Ishikawa (cell line): ENCODE results near the gene P4HA1.

Experiments used
- CEBPB ChIP-seq: IDR thresholded peaks from 2 replicates; pipeline ENCODE4 v1.6.1; 2012
- CREB1 ChIP-seq: IDR thresholded peaks from 2 replicates; pipeline ENCODE4 v1.6.1; 2012; ENCODE audit warnings: low read depth
- EGR1 ChIP-seq: IDR thresholded peaks from 2 replicates; pipeline ENCODE4 v1.6.1; 2012
- EP300 ChIP-seq: IDR thresholded peaks from 2 replicates; pipeline ENCODE4 v1.6.1; 2012; ENCODE audit warnings: borderline replicate concordance
- FOXM1 ChIP-seq: IDR thresholded peaks from 2 replicates; pipeline ENCODE4 v1.6.1; 2012; ENCODE audit warnings: low read depth, borderline replicate concordance
- NFIC ChIP-seq: IDR thresholded peaks from 2 replicates; pipeline ENCODE4 v1.6.1; 2012
- RAD21 ChIP-seq: IDR thresholded peaks from 2 replicates; pipeline ENCODE4 v1.6.1; 2012; ENCODE audit warnings: low read depth
- TAF1 ChIP-seq: IDR thresholded peaks from 2 replicates; pipeline ENCODE4 v1.6.1; 2012; ENCODE audit warnings: low read depth, mild to moderate bottlenecking
- TCF12 ChIP-seq: IDR thresholded peaks from 2 replicates; pipeline ENCODE4 v1.6.1; 2012; ENCODE audit warnings: low read depth
- TEAD4 ChIP-seq: IDR thresholded peaks from 2 replicates; pipeline ENCODE4 v1.6.1; 2012
- YY1 ChIP-seq: IDR thresholded peaks from 2 replicates; pipeline ENCODE4 v1.6.1; 2012; ENCODE audit warnings: low read depth
- ZBTB7A ChIP-seq: IDR thresholded peaks from 2 replicates; pipeline ENCODE4 v1.6.1; 2012; ENCODE audit warnings: low read depth
- TF ChIP-seq, protein P1 (sequence below): IDR thresholded peaks from 2 replicates; pipeline ENCODE4 v1.6.1; 2012
- TF ChIP-seq, protein P2 (sequence below): IDR thresholded peaks from 2 replicates; pipeline ENCODE4 v1.6.1; 2012
- TF ChIP-seq, protein P3 (sequence below): IDR thresholded peaks from 2 replicates; pipeline ENCODE4 v1.6.1; 2012; ENCODE audit warnings: low read depth, mild to moderate bottlenecking

Gene P4HA1

DNA sequence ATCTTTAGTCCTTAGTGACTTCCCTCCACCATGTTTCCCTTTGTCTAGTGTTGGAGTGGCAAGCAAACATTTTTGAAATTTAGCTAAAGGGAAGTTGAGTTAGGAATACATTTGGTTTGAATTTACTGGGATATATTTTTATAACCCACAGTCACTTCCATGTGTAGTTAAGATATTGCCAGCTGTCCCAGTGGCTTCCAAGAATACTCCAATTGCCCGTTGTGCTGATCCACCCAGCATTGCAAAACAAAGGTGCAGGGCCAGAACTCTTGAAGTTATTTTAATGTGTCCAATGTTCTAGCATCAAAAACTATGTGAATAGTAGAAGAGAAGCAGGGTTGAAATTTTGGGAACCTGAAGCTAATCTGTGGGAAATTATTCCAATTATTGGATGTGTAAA is 2.5 kb upstream of the P4HA1 start:
- TF ChIP-seq EP300 (no peak), ZBTB7A (no peak), TEAD4 (no peak), CREB1 (no peak), FOXM1 (no peak), CEBPB (no peak), TAF1 (no peak), EGR1 (no peak)
- TF ChIP-seq, protein P1, sequence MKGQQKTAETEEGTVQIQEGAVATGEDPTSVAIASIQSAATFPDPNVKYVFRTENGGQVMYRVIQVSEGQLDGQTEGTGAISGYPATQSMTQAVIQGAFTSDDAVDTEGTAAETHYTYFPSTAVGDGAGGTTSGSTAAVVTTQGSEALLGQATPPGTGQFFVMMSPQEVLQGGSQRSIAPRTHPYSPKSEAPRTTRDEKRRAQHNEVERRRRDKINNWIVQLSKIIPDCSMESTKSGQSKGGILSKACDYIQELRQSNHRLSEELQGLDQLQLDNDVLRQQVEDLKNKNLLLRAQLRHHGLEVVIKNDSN, result no peak
- TF ChIP-seq, protein P2, sequence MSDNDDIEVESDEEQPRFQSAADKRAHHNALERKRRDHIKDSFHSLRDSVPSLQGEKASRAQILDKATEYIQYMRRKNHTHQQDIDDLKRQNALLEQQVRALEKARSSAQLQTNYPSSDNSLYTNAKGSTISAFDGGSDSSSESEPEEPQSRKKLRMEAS, result no peak

DNA sequence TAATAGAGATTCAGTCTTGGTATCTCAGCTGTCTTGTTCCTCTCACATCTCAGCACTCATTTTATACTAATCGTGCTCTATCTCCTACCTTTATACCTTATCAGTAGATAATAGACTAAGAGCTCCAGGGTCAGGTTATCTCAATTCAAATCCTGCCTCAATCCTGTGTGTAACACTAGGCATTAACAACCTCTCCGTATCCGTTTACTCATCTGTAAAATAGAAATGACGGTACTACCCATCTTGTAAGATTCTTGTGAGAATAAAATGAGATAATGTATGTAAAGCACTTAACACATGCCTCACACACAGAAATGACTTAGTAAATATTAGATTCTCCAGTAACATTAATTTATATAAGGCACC is 622 bp upstream of the P4HA1 start:
- TF ChIP-seq TAF1 (no peak), EP300 (no peak), TCF12 (no peak), ZBTB7A (no peak), CEBPB (no peak), FOXM1 (no peak), EGR1 (no peak), TEAD4 (no peak), CREB1 (no peak), RAD21 (no peak)
- TF ChIP-seq, protein P2, result no peak
- TF ChIP-seq, protein P1, result no peak

DNA sequence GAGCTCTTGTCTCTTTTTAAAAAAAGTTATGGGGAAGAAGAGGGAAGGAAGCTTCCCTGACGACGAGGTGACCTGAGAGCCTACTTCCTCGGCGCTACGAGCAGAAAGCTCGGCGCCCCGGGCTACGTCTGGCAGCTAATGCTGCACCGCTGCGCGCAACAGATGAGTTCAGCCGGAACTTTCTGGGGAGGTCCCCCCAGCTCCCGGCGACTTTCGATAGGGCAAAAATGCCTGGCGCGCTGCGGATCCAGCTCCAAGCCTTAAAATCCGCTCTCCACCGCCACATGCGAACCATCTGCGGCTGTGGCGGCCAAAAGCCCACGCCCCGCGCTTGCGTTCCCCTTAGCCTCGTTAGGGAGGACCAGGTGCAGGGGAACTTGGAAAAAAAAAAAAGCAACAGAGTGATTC is 621 bp downstream of the P4HA1 start:
- TF ChIP-seq RAD21, result no peak
- TF ChIP-seq EP300, result no peak
- no peak; the same call in 1 of the 2 replicates for TF ChIP-seq YY1
- TF ChIP-seq, protein P1, result no peak
- no peak for TF ChIP-seq CREB1
- TF ChIP-seq, protein P2, result no peak
- TF ChIP-seq ZBTB7A, result no peak; the same call in 1 of the 2 replicates
- TF ChIP-seq FOXM1, result no peak
- TF ChIP-seq TCF12, result no peak; the same call in 1 of the 2 replicates
- TF ChIP-seq NFIC, result no peak
- no peak; the same call in 1 of the 2 replicates for TF ChIP-seq TAF1
- TF ChIP-seq, protein P3, sequence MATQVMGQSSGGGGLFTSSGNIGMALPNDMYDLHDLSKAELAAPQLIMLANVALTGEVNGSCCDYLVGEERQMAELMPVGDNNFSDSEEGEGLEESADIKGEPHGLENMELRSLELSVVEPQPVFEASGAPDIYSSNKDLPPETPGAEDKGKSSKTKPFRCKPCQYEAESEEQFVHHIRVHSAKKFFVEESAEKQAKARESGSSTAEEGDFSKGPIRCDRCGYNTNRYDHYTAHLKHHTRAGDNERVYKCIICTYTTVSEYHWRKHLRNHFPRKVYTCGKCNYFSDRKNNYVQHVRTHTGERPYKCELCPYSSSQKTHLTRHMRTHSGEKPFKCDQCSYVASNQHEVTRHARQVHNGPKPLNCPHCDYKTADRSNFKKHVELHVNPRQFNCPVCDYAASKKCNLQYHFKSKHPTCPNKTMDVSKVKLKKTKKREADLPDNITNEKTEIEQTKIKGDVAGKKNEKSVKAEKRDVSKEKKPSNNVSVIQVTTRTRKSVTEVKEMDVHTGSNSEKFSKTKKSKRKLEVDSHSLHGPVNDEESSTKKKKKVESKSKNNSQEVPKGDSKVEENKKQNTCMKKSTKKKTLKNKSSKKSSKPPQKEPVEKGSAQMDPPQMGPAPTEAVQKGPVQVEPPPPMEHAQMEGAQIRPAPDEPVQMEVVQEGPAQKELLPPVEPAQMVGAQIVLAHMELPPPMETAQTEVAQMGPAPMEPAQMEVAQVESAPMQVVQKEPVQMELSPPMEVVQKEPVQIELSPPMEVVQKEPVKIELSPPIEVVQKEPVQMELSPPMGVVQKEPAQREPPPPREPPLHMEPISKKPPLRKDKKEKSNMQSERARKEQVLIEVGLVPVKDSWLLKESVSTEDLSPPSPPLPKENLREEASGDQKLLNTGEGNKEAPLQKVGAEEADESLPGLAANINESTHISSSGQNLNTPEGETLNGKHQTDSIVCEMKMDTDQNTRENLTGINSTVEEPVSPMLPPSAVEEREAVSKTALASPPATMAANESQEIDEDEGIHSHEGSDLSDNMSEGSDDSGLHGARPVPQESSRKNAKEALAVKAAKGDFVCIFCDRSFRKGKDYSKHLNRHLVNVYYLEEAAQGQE, result no peak
- TF ChIP-seq TEAD4, result no peak
- TF ChIP-seq CEBPB, result no peak
- TF ChIP-seq EGR1, result no peak

DNA sequence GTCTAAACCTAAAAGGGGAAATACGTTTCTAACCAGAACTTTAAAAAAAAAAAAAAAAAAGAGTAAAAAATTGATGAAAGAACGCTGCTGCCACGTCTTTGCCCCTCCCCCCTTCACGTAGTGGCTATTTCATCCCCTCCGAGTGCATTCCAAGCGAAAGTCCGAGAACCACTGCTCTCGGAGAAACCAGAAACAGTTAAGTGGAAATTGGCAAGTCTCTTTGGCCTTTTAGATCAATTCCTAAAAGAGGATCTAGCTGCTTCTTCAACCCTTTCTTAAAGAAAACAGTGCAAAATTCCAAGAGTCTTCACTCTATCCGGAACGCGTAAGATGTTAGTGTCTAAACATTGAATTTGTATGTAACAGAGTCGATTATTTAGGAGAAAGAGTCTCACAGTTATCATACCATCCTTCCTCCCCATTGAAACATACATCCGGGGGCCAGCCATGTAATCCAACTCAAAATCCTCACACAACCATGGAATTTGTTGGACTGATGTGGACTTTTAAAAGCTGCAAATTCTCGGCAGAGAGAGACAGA is 1.1 kb downstream of the P4HA1 start:
- TF ChIP-seq NFIC, result no peak
- no peak for TF ChIP-seq TAF1
- TF ChIP-seq FOXM1, result no peak
- TF ChIP-seq TEAD4, result peak; percentile 69
- TF ChIP-seq RAD21, result no peak
- TF ChIP-seq, protein P1, result no peak
- no peak for TF ChIP-seq EP300

DNA sequence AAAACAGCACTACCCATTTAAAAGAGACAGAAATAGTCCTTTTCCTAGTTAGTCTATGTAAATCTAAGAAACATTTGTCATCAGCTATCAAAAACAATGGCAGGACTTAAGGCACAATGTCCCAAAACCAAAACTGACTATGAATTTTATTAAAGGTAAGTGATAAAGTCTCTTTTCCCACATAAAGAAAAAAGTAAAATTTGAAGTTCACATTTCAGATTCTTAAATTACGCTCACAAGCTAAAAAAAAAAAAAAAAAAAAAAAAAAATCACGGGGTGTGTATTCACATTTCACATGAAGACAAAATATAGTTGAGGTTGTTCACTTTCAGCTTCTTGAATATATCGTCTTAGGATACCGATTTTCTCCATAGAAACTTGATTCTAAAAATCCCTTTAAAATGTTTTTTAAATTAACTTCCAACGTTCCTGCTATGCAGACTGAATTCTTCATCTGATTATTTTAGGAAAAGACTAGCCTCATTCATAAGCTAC is 1.6 kb downstream of the P4HA1 start:
- TF ChIP-seq NFIC (no peak), TEAD4 (no peak), CEBPB (no peak), EGR1 (no peak)

DNA sequence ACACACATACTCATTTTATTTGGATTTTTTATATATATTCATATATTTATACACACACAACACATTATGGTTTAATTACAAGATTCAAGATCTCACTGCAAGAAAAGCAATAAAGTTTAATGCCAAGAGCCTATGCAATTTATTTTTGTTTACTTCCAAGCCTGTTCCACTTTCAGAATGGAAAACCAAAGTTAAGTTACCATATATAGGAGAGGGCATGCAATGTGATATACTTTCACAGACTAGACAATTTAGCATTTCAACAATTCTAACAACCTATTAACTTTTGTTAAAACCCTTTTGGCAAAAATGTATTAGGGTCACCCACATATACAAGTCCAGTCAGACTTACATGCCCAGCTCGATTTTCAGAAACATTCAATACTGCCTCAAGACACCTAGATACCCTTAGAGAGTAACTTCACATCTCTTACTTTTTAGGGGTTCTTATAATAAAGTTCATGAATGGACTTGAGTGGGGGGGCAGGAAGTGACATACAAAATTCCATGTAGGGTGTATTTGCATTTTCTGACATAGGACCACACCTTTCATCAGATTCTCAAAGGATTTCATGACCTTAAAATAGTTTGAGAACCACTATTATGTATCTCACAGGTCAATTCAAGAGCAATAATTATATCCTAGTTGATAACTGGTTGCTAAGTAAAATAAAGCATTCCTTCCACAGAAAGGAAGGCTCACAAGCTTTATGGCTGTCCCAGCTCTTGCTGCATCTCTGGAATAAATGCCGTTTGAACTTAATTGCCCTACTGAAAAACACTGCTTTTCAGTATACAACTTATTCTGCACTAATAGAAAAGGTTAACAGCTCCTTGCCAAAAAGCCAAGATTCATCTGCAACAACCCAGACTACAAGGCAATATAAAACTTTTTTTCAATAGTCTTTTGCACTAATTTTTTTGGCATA is 2.5 kb downstream of the P4HA1 start:
- TF ChIP-seq TEAD4 (no peak), NFIC (no peak), EGR1 (no peak)
